ENCODE data around the gene FAM107B. TPM values are rescaled to one million over a fixed set of nuclear protein-coding genes. Genes with fewer than 3 reads are reported as not detected.

Gene FAM107B
- total and polyA plus RNA-seq, 2 experiments from 2014 or later = 3.4 to 5.2 TPM

GRCh38 chr10:14625765-14626525 lies 148.8 kb downstream of the FAM107B start:
- Histone ChIP-seq H3K27me3 (replicated peaks; ENCODE audit: insufficient read depth) (peaks cover 6% of the 10 kb centered on the region; the same call in 1 of the 2 replicates), H2AFZ (no peak overlapping the region), H3K9me2 (ENCODE audit: insufficient read depth) (no peaks in the 10 kb centered on the region), H3K36me3 (ENCODE audit: low read depth) (no peaks in the 10 kb centered on the region), H3K4me1 (ENCODE audit: insufficient read depth) (0 out of 2 replicates have a peak, but pooled peaks cover 3% of the 10 kb centered on the region), H3K4me3 (no peak overlapping the region), H3K9ac (no peak overlapping the region), H3K27ac (no peak overlapping the region), H3K4me2 (ENCODE audit: unreplicated experiment) (no peak overlapping the region), H3K9me3 (ENCODE audit: low read depth) (no peaks in the 10 kb centered on the region), H3K79me2 (ENCODE audit: insufficient read depth) (no peaks in the 10 kb centered on the region), H4K20me1 (ENCODE audit: insufficient read depth) (no peaks in the 10 kb centered on the region), H3F3A (ENCODE audit: insufficient read depth) (no peaks in the 10 kb centered on the region)
- WGBS, 2 experiments (ENCODE audit: low coverage in 1 of 2, low lambda C conversion rate in 2 of 2, missing lambda C conversion rate in 2 of 2) = 34% methylated on average over 10 of the region's 10 CpGs
- in situ Hi-C loops (cut with MboI) = no loop called here
- no peak for DNase-seq
- TF ChIP-seq EZH2phosphoT487 (IDR thresholded peaks at IDR 0.05; ENCODE audit: insufficient read depth, low read depth) = no peak
- no peak for TF ChIP-seq EZH2 (IDR thresholded peaks at IDR 0.05; ENCODE audit: insufficient read depth, poor library complexity, severe bottlenecking)

- no peak overlapping the region for H3K4me3 ChIP-seq
- no peak overlapping the region for H3K9ac ChIP-seq
- no peak for TF ChIP-seq EZH2 (IDR thresholded peaks at IDR 0.05; ENCODE audit: insufficient read depth, poor library complexity, severe bottlenecking)
- TF ChIP-seq EZH2phosphoT487 (IDR thresholded peaks at IDR 0.05; ENCODE audit: insufficient read depth, low read depth) = no peak
- no peak overlapping the region for H3K27ac ChIP-seq
- H3K4me2 ChIP-seq (ENCODE audit: unreplicated experiment) = no peak overlapping the region
- H3K79me2 ChIP-seq (ENCODE audit: insufficient read depth) = no peaks in the 10 kb centered on the region
- no peaks in the 10 kb centered on the region for H3K9me3 ChIP-seq (ENCODE audit: low read depth)
- no peaks in the 10 kb centered on the region for H4K20me1 ChIP-seq (ENCODE audit: insufficient read depth)
- no peaks in the 10 kb centered on the region for H3K36me3 ChIP-seq (ENCODE audit: low read depth)
- 31 to 32% methylated on average over 6 to 7 of the region's 7 CpGs for WGBS, 2 experiments (ENCODE audit: low coverage in 1 of 2, low lambda C conversion rate in 2 of 2, missing lambda C conversion rate in 2 of 2)
- H2AFZ ChIP-seq = no peak overlapping the region
- 0 out of 2 replicates have a peak, but pooled peaks cover 6% of the 10 kb centered on the region for H3K27me3 ChIP-seq (replicated peaks; ENCODE audit: insufficient read depth)
- H3F3A ChIP-seq (ENCODE audit: insufficient read depth) = no peaks in the 10 kb centered on the region
- DNase-seq = peak; percentile 2
- 0 out of 2 replicates have a peak, but pooled peaks cover 4% of the 10 kb centered on the region for H3K4me1 ChIP-seq (ENCODE audit: insufficient read depth)
- H3K9me2 ChIP-seq (ENCODE audit: insufficient read depth) = no peaks in the 10 kb centered on the region
- in situ Hi-C loops (cut with MboI) = no loop called here
Measured at GRCh38 chr10:14625192-14625631, 149.5 kb downstream of the FAM107B start.

GRCh38 chr10:14624600-14624999 lies 150.1 kb downstream of the FAM107B start:
- TF ChIP-seq EZH2 (IDR thresholded peaks at IDR 0.05; ENCODE audit: insufficient read depth, poor library complexity, severe bottlenecking) (no peak), EZH2phosphoT487 (IDR thresholded peaks at IDR 0.05; ENCODE audit: insufficient read depth, low read depth) (no peak)

GRCh38 chr10:14623931-14624330 lies 150.8 kb downstream of the FAM107B start:
- Histone ChIP-seq H3K27ac (no peak overlapping the region), H3K4me3 (no peak overlapping the region), H3K9ac (no peak overlapping the region), H3K9me2 (ENCODE audit: insufficient read depth) (no peaks in the 10 kb centered on the region), H2AFZ (no peak overlapping the region), H3F3A (ENCODE audit: insufficient read depth) (no peaks in the 10 kb centered on the region), H3K36me3 (ENCODE audit: low read depth) (no peaks in the 10 kb centered on the region), H4K20me1 (ENCODE audit: insufficient read depth) (no peaks in the 10 kb centered on the region), H3K79me2 (ENCODE audit: insufficient read depth) (no peaks in the 10 kb centered on the region), H3K4me1 (ENCODE audit: insufficient read depth) (0 out of 2 replicates have a peak, but pooled peaks cover 4% of the 10 kb centered on the region), H3K4me2 (ENCODE audit: unreplicated experiment) (no peak overlapping the region), H3K27me3 (replicated peaks; ENCODE audit: insufficient read depth) (0 out of 2 replicates have a peak, but pooled peaks cover 3% of the 10 kb centered on the region), H3K9me3 (ENCODE audit: low read depth) (no peaks in the 10 kb centered on the region)
- DNase-seq = no peak
- in situ Hi-C loops (cut with MboI) = no loop called here
- TF ChIP-seq EZH2phosphoT487 (IDR thresholded peaks at IDR 0.05; ENCODE audit: insufficient read depth, low read depth) (no peak), EZH2 (IDR thresholded peaks at IDR 0.05; ENCODE audit: insufficient read depth, poor library complexity, severe bottlenecking) (no peak)
- WGBS, 2 experiments (ENCODE audit: low coverage in 1 of 2, low lambda C conversion rate in 2 of 2, missing lambda C conversion rate in 2 of 2) = 80 to 88% methylated on average over 3 of the region's 3 CpGs

More at GRCh38 chr10:14624600-14624999, 150.1 kb downstream of the FAM107B start:
- H2AFZ ChIP-seq = no peak overlapping the region
- no peak for DNase-seq
- no peaks in the 10 kb centered on the region for H3F3A ChIP-seq (ENCODE audit: insufficient read depth)
- no peaks in the 10 kb centered on the region for H3K9me2 ChIP-seq (ENCODE audit: insufficient read depth)
- H3K27me3 ChIP-seq (replicated peaks; ENCODE audit: insufficient read depth) = 0 out of 2 replicates have a peak, but pooled peaks cover 3% of the 10 kb centered on the region
- no peak overlapping the region for H3K4me2 ChIP-seq (ENCODE audit: unreplicated experiment)
- no peaks in the 10 kb centered on the region for H3K79me2 ChIP-seq (ENCODE audit: insufficient read depth)
- H3K27ac ChIP-seq = no peak overlapping the region
- WGBS, 2 experiments (ENCODE audit: low coverage in 1 of 2, low lambda C conversion rate in 2 of 2, missing lambda C conversion rate in 2 of 2) = 69 to 73% methylated on average over 8 of the region's 8 CpGs
- H3K9ac ChIP-seq = no peak overlapping the region
- in situ Hi-C loops (cut with MboI) = no loop called here
- H3K9me3 ChIP-seq (ENCODE audit: low read depth) = no peaks in the 10 kb centered on the region
- 0 out of 2 replicates have a peak, but pooled peaks cover 4% of the 10 kb centered on the region for H3K4me1 ChIP-seq (ENCODE audit: insufficient read depth)
- H4K20me1 ChIP-seq (ENCODE audit: insufficient read depth) = no peaks in the 10 kb centered on the region
- H3K36me3 ChIP-seq (ENCODE audit: low read depth) = no peaks in the 10 kb centered on the region
- H3K4me3 ChIP-seq = no peak overlapping the region

All from GM23248 (cell line).